Measurements from ENCODE around the gene RANBP17.

DNA sequence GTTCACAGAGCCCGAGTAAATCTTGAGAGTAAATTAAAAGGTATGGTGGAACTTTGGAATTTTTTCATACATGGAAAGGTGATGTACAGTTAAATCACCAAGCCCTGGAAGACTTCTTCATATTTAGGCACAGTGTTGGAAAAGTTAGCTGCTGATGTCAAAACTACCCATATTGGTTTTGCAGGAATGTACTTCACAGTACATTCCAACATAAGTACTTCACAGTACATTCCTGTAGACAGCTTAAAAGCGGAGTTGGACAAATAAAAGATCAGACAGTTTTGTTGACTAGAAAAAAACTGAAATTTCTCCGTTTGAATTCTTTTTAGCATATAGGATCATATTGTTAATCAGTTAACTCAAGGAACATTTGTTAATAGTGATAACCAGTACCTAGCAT, 1.8 kb downstream of the RANBP17 start:
- TF ChIP-seq, protein P1, sequence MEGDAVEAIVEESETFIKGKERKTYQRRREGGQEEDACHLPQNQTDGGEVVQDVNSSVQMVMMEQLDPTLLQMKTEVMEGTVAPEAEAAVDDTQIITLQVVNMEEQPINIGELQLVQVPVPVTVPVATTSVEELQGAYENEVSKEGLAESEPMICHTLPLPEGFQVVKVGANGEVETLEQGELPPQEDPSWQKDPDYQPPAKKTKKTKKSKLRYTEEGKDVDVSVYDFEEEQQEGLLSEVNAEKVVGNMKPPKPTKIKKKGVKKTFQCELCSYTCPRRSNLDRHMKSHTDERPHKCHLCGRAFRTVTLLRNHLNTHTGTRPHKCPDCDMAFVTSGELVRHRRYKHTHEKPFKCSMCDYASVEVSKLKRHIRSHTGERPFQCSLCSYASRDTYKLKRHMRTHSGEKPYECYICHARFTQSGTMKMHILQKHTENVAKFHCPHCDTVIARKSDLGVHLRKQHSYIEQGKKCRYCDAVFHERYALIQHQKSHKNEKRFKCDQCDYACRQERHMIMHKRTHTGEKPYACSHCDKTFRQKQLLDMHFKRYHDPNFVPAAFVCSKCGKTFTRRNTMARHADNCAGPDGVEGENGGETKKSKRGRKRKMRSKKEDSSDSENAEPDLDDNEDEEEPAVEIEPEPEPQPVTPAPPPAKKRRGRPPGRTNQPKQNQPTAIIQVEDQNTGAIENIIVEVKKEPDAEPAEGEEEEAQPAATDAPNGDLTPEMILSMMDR (IDR thresholded peaks at IDR 0.05), result no peak
- no peak for TF ChIP-seq POLR2A (IDR thresholded peaks at IDR 0.05)
- TF ChIP-seq EP300 (IDR thresholded peaks at IDR 0.05), result no peak
- TF ChIP-seq POLR2AphosphoS5 (IDR thresholded peaks at IDR 0.05), result no peak
